ENCODE measurements around the gene CSNK1A1.
"Not testable (repeated sequence)": the region's sequence is repeated elsewhere in the genome, so short reads cannot be mapped to it uniquely, and the experiment has no call there.

Gene CSNK1A1

DNA sequence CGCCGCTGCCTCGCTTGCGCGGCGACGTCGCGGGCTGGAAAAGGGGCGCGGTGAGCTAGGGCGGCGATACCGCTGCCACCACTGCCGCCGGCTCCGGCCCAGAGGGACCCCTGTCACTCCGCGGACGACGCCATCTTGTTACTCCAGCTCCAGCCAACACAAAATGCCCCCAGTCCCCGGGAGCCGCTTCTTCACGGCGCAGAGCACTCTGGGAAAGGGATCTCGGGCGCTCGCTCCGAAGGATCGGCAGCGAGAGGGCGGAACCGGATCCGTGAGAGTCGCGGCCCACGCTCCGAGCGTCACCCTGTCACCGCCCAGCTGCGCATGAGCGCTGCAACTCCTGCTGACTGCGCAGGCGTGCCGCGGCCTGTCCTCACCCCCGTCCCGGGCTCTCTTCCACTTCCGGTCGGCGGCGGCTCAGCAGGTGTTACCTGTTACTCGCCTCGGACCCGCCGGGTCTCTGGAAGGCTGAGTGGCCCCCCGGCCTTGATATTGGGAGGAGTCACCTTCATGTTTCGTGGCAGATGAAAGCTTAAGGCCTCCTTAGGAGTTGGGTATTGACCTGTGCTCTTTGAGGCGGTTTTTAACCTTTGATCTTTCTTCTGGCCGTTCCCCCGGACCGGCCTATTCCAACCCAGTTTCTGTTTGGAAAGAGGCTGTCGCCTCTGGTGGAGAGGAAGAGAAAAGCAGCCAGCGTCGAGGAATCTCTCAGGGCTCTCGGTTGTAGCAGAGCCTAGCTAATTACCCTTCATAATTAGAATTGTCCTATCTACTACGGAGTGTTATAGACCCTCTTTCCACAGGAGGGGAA lies at the start of gene CSNK1A1:
TSS of gene CSNK1A1 (minus strand) at position 213 of the 811 bp plus-strand sequence. CDS start 475 bp downstream, outside the sequence.
- peak; percentile 98 for DNase-seq (ENCODE audit: low read depth in 2 of 2)

DNA sequence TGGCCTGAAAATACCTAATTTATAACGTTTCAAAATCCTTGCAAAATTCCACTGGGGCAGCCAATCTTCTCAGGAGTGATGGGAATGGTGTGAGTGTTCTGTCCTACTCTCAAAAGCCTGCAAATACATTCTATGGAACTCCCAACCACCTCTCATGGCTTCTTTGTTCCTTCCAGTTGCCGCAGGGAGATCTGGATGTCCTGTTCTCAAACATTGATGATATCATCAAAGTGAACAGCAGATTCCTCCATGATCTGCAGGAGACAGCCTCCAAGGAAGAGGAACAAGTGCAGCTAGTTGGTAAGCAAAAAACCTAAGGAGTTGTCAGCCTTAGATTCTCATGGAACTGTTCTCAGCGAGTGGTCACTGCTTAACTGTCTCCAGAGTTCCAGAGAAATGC lies 49.7 kb upstream of the CSNK1A1 start:
- no peak for DNase-seq (ENCODE audit: low read depth in 2 of 2)

DNA sequence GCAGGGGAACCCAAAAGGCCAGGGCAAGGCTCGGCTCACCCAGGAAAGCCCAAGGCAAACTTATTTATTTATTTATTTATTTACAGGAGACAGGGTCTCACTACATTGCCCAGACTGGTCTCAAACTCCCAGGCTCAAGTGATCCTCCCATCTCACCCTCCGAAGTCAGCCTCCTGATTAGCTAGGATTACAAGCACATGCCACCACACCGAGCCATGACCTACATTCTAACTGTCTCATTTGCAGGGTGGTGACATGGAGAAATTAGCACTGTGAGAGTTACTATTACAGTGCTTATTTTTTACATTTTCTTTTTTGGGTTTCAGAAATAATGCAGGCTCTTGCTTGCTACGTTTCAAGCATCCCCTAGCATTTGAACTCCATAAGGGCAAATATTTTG lies 48.1 kb upstream of the CSNK1A1 start:
- DNase-seq (ENCODE audit: low read depth in 2 of 2) = no peak

DNA sequence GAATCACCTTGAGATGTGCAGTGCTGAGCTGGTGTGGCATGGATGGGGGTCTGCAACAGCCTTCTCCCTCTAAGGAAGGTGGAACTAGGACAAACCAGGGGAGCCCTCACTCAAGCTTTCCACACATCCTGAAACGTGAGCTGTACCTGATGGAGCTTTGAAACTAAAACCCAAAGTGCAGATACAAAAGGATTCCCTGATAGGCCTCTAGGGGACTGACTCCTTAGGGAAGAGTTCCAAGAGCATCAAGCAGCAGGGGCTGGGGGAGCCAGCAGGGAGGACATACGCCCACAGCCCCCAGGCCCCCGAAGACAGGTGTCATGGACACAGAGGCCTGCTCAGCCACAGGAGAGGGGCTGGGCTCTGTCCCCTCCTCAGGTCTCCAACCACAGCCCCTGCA lies 47.7 kb upstream of the CSNK1A1 start:
- no peak for DNase-seq (ENCODE audit: low read depth in 2 of 2)

DNA sequence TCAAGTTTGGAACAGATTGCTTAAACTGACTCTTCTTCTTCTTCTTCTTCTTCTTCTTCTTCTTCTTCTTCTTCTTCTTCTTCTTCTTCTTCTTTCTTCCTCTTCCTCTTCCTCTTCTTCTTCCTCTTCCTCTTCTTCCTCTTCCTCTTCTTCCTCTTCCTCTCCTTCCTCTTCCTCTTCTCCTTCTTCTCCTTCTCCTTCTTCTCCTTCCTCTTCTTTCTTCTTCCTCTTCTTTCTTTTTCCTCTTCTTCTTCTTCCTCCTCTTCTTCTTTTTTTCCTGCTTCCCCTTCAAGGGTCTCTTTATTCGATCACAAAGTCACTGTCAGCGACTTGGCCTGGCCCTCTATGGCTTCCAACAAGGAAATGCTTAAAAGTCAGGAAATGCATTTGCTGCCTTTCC lies 47.0 kb upstream of the CSNK1A1 start:
- not testable (repeated sequence) for DNase-seq (ENCODE audit: low read depth in 2 of 2)

DNA sequence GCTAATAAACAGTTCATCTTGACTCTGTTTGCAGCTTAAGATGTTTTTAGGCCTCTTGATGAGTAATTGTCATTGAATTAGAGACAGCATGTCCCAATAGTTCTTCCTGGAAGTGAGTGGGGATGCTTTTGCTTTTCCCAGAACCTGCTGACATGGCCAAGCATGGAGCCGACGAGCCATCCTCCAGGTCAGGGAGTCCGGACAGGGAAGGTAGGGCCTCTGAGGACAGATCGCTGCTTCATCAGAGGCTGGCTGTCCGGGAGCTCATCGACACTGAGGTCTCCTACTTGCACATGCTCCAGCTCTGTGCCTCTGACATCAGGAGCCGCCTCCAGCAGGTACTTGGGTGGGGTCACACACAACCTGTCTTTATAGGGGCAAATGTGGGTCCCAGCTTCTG lies 46.4 kb upstream of the CSNK1A1 start:
- no peak for DNase-seq (ENCODE audit: low read depth in 2 of 2)

DNA sequence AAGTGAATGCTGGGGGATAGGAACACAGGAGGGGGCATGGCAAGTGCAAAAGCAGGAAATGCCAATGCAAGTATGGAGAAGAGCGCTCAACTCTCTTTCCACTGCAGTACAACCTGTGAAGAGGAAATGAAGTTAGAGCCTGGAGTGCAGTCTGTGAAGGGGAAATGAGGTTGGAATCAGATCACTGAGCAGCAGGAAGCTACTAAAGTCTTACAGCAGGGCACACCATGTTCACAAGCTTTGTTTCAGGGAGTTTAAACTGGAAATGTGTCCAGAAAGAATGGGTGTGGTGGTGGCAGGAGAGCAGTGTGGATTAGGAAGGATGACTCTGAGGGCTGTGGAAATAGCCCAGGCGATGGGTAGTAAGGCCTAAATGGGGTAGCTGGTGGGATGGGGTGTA lies 45.5 kb upstream of the CSNK1A1 start:
- no peak for DNase-seq (ENCODE audit: low read depth in 2 of 2)

DNA sequence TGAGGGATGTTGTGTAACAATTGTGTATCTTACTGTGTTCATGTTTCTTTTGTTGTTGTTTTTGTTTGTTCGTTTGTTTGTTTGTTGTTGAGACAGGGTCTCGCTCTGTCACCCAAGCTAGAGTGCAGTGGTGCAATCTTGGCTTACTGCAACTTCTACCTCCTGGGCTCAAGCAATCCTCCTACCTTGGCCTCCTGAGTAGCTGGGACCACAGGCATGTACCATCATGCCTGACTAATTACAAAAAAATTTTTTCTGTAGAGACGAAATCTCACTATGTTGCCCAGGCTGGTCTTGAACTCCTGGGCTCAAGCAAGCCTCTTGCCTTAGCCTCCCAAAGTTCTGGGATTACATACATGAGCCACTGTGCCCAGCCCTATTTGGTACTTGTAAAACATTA lies 43.9 kb upstream of the CSNK1A1 start:
- DNase-seq (ENCODE audit: low read depth in 2 of 2) = not testable (repeated sequence)

DNA sequence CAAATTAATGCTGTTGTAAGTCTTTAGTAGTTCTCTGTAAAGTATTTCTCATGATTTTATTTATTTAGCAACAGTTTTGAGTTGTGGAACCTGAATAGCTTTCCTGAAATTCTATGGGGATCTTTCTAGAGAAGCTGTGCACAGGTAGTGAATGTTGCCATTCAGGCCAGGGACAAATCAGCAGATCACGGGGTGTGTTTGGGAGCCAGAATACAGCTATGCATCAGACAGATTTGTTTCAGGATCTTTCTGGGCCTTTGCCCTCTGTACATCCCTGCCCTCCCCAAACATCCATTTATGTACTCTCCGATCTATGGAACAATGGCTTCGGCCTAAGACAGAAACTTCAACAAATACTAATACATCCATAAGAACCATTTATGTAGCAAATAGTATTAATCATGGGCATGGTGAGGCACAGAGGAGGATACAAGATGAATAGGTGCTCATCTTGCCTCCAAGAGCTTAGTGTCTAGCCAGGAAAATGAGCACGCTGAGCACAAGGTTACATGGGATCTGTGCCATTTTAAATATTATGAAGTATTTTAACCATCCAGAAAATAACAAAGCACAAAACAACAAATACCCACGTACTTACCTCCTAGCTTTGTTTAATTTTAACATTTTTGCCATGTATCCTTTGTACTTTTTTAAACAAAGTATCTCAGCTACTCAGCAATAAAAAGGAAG lies 43.1 kb upstream of the CSNK1A1 start:
- no peak for DNase-seq (ENCODE audit: low read depth in 2 of 2)

DNA sequence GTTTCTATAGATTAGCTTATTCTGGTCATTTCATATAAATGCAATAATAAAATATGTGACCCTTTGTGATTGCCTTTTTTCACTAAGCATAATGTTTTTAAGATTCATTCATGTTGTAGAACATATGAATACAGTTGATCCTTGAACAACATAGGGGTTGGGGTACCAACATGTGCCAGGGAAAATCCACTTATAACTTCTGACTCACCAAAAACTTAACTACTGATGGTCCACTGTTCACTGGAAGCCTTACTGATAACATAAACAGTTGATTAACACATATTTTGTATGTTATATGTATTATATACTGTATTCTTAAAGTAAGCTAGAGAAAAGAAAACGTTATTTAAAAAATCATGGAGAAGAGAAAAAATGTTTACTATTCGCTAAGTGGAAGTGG lies 42.1 kb upstream of the CSNK1A1 start:
- no peak for DNase-seq (ENCODE audit: low read depth in 2 of 2)

DNA sequence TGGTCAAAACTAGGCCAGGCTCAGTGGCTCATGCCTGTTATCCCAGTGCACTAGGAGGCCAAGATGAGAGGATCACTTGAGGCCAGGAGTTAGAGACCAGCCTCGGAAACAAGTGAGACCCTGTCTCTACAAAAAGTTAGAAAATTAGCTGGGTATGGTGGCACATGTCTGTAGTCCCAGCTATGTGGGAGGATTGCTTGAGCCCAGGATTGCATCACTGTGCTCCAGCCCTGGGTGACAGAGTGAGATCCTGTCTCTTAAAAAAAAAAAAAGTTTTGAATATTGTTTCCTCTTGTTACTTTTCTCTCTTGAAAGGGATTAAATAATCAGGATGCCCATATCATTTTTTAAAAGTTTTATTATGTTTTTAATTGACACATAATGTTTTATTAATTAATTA lies 37.7 kb upstream of the CSNK1A1 start:
- DNase-seq (ENCODE audit: low read depth in 2 of 2) = no peak

DNA sequence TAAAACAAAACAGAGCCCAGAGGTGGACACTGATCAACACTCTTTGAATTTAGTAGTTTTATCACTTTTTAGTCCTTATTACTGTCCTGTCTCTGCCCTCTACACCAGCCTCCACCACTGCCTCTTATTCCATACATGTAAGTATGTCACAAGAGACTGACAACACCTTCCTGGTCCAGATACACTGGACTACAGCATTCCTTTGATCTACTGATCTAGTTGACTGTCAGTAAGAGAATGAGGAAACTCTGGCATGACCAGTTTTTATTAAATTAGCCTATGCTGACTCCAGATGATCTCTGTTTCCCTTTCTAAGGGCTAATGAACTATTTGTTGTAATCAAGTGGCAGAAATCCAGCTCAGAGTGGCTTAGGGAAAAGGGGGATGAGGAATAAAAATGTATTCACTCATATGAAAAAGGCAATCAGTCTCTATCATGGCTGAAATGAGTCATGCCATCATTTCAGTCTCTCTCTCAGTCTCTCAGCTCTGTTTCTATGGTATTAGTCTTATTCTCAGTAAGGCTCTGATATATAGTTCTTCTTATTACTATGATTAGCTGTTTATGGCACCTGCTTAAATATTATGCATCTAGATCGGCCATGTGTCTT lies 35.6 kb upstream of the CSNK1A1 start:
- no peak for DNase-seq (ENCODE audit: low read depth in 2 of 2)

DNA sequence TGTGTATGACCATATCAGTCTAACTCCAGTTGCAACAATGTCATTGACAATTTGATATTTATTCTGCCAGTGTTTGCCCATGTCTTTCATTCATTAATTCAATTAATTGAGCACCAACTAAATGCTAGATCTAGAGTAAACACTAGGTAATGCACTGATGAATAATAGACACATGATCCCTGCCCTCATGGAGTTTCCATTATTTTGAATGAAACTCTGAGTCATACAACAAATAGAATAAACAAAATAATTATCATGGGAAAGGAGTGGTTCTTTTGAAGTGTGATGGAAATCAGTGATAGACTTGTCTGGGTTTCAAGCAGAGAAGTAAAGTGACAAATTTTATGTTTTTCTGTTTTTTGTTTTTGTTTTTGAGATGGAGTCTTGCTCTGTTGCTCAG lies 34.7 kb upstream of the CSNK1A1 start:
- DNase-seq (ENCODE audit: low read depth in 2 of 2) = no peak

DNA sequence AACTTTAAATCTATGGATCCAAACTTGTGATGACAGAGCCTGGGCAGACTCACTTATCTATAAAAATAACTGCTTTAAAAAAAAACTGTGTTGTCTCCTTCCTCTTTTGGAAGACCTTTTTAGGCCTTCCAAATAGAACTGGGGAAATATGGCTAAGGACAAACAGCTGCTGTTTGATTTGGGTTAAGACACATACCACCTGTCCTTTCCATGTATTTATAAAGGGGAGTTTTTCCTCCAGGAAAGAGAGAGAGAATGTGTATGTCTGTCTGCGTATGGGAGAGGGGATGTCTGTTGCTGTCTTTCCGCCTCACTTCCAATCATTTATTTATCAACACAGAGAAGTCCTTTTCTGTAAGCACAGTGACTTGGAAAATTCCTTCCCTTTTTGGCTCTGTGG lies 32.9 kb upstream of the CSNK1A1 start:
- DNase-seq (ENCODE audit: low read depth in 2 of 2) = no peak

DNA sequence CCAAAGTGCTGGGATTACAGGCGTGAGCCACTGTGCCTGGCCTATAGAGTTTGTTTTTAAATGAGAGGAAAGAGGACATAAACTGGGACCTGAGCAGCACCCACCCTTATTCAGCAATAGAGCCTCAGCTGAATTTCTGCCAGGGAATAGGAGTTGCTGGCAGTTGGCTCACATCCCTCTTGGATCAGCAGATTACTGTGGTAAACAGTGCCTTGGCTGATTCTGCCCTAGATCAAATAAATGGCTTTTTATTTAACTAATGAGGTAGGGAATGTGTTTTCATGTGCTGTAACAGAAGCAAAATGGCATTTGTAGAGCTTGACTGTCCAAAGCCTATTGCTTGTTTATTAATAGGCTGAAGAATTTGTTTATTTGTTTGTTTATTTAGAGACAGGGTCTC lies 32.2 kb upstream of the CSNK1A1 start:
- DNase-seq (ENCODE audit: low read depth in 2 of 2) = no peak

DNA sequence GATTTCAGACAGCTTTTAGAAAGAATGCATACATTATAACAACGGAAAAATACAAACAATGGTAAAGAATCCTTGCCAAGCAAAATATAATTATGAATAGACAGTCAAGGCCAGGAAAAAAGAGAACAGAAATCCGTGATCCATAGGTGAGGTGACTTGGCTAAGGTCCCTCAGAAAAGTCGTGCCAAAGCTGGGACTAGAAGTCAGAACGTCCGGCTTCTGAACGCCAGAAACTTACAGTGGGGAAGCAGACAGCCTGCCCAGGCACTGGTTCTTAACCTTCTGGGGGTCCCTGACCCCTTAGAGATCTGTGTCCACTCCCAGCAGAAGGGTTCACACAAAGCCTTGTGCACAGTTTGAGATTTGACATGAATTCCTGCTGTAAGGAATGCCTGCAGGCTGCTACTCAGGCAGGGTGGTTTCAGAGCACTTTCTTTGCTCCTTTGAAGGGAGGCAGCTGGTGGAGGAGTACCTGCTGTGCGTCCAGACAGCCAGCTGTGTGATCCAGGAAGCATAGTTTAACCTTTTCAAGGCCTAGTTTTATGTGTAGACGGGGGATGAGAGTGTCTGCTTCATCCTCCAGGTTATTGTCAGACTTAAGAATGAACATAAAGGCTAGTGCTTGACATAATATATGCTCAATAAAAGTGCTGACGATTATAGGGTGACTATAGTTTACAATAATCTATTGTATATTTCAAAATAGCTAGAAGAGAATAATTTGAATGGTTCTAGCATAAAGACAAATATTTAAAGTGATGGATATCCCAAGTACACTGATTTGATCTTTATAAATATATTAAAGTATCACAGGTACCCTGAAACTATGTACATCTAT lies 30.9 kb upstream of the CSNK1A1 start:
- DNase-seq (ENCODE audit: low read depth in 2 of 2) = no peak

DNA sequence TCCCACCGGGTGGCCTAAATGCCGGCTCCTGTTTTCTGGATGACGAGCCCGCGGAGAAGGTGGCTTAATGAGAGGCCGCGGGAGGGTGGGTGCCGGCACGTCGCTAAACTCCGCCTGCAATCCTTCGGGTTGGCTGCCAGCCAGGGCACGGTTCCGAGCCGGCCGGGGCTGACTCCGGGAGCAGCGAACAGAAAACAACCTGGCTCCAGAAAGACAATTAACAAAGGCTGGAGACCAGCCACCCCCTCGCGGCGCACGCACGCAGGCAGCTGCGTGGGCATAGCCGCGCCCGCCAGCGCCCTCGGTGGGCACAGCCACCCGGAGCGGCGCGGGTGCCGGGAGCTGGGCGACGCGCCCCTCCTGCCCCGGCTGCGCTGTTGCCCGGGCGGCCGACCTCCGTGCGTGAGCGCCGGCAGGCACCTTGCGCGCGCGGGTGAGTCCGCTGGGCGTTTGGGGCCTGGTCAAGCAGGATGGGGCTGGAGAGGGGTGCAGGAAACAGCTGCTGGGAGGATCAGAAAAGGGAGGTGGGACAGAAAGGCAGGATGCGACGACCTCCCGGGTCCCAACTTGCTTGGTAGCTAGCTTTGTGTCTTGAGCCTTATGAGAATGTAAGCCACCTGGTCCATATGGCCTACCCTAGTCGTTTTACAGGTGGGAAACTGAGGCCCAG lies 30.1 kb upstream of the CSNK1A1 start, which contains the start of gene ARHGEF37:
TSS of gene ARHGEF37 (plus strand) at position 307 of the 670 bp plus-strand sequence. CDS start 16,272 bp downstream, outside the sequence.
- peak; percentile 18 to 40 for DNase-seq (ENCODE audit: low read depth in 2 of 2)

DNA sequence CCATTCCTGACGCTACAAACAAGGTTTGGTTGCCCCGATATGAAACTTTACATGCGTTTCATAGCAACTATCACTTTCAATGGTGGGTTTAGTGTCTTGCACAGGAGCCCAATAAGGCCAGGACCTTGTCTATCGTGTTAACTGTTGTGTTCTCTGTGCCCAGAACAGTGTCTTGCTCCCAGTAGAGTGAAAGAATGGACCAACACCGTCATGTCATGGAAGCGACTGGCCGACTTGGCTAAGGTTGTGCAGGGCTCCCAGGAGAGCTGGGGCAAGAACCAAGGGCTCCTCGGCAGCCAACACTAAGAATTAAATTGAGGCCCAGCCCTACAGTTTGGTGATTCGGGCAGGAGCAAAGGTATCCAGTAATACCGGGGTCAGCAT lies 29.6 kb upstream of the CSNK1A1 start:
- no peak for DNase-seq (ENCODE audit: low read depth in 2 of 2)

DNA sequence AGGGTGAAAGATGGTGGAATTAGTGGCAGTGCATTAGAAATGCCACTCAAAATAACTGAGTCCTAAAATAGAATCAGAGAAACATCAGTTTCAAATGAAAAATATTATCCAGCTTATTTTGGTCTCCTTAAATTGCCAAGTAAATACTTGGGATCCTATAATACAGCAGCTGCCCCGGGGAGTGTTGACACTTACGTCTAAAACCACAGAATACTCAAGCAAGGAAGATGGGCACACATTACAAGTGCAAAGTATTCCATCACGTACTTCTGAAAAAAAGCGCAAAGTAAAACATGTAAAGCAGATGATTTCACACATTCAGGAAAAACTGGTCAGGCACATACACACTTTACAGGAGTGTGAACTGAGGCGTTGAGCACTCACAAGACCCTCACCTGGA lies 27.7 kb upstream of the CSNK1A1 start:
- DNase-seq (ENCODE audit: low read depth in 2 of 2) = no peak

DNA sequence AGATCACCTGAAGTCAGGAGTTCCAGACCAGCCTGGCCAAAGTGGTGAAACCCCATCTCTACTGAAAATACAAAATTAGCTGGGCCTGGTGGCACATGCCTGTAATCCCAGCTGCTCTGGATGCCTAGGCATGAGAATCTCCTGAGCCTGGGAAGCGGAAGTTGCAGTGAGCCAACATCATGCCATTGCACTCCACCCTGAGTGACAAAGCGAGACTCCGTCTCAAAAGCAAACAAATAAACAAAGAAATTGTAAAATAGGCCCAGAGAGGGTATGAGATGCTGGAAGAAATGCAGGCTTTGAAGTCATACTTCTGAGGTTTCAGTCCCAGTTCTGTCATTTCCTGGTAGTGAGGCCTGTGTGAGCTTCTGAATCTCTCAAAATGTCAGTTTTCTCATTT lies 24.8 kb upstream of the CSNK1A1 start:
- DNase-seq (ENCODE audit: low read depth in 2 of 2) = no peak

DNA sequence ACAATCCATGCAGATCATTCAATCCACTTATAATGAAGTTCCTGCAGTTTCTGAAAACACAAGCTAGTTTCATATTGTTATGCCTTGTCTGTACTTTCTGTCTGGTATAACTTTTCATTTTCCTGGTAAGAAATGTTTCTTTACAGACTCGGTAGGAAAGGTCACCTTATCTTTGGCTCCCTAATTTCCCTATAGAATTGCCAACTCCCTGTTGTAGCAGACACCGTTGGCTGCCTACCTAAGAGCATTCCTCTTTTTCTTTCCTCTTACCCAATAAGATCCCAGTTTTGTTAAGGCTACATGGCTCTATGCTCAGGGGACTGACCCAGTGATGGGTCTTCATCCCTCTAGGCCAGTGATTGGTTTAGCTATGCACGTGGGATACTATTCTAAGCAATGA lies 23.9 kb upstream of the CSNK1A1 start:
- DNase-seq (ENCODE audit: low read depth in 2 of 2) = no peak

Measured in stimulated activated CD4-positive, alpha-beta T cell treated with anti-CD3 and anti-CD28 coated beads, Interleukin-1b, Interleukin-23, amount 100 ng/mL, for 4 hours (primary cell).